CD14-positive monocyte (primary cell): Measurements from ENCODE around the gene RBM18. TPM values are rescaled to one million over a fixed set of nuclear protein-coding genes. Genes with fewer than 3 reads are reported as not detected.

Experiments
- DNase-seq, 3 donors: peaks; one replicate each; pipeline ENCODE4 v3.0.0-alpha.2; 2011 to 2022
- H2AFZ ChIP-seq: 2 replicates; pipeline ENCODE4 v1.6.0; 2012; ENCODE audit warnings: mild to moderate bottlenecking, low read depth, low read length, inconsistent platforms; ENCODE audit not compliant: insufficient read depth, poor library complexity, severe bottlenecking
- H3K27ac ChIP-seq, 2 donors: 1 replicate in 1 of 2; 2 replicates in 1 of 2; pipeline ENCODE4 v1.5.1; 2012 to 2013; ENCODE audit warnings: low read length in 2 of 2, control low read depth in 1 of 2, inconsistent platforms in 1 of 2, low read depth in 1 of 2, mild to moderate bottlenecking in 1 of 2
- H3K27me3 ChIP-seq, 2 donors: one replicate each; pipeline versions ENCODE4 v1.6.0 to v1.6.1; 2011 to 2013; ENCODE audit warnings: low read length in 2 of 2; ENCODE audit not compliant: control insufficient read depth in 2 of 2, insufficient read depth in 2 of 2
- H3K36me3 ChIP-seq, 2 donors: replicated peaks in 1 of 2; 1 replicate in 1 of 2; 2 replicates in 1 of 2; pipeline versions ENCODE4 v1.5.1 to v1.6.1; 2012 to 2013; ENCODE audit warnings: low read length in 2 of 2, control low read depth in 1 of 2, inconsistent platforms in 1 of 2, mild to moderate bottlenecking in 1 of 2; ENCODE audit not compliant: insufficient read depth in 2 of 2, control insufficient read depth in 1 of 2
- H3K4me1 ChIP-seq, 2 donors: 1 replicate in 1 of 2; 2 replicates in 1 of 2; pipeline versions ENCODE4 v1.5.1 to v1.6.1; 2012 to 2013; ENCODE audit warnings: low read length in 2 of 2, control low read depth in 1 of 2, inconsistent platforms in 1 of 2, mild to moderate bottlenecking in 1 of 2, moderate library complexity in 1 of 2; ENCODE audit not compliant: insufficient read depth in 2 of 2, control insufficient read depth in 1 of 2
- H3K4me2 ChIP-seq: replicated peaks from 2 replicates; pipeline ENCODE3; 2012; ENCODE audit warnings: low read length, moderate library complexity, mild to moderate bottlenecking; ENCODE audit not compliant: poor library complexity, severe bottlenecking; ENCODE audit errors: extremely low read depth
- H3K4me3 ChIP-seq, 3 experiments: fragments of 200-600 bp in 1 of 3; sonication (generic) in 1 of 3; replicated peaks in 1 of 3; 1 replicate in 2 of 3; 2 replicates in 1 of 3; pipeline ENCODE4 v1.5.1; 2011 to 2013; ENCODE audit warnings: low read length in 3 of 3, mild to moderate bottlenecking in 3 of 3, control low read depth in 2 of 3, low read depth in 2 of 3, inconsistent platforms in 1 of 3, moderate library complexity in 1 of 3
- H3K79me2 ChIP-seq: 2 replicates; pipeline ENCODE4 v1.6.0; 2012; ENCODE audit warnings: mild to moderate bottlenecking, control low read depth, inconsistent platforms, low read length, moderate library complexity; ENCODE audit not compliant: insufficient read depth
- H3K9ac ChIP-seq: 2 replicates; pipeline ENCODE4 v1.6.0; 2017; ENCODE audit warnings: low read length, mild to moderate bottlenecking; ENCODE audit not compliant: insufficient read depth, poor library complexity, severe bottlenecking
- H3K9me3 ChIP-seq, 2 donors: replicated peaks in 1 of 2; 1 replicate in 1 of 2; 2 replicates in 1 of 2; pipeline versions ENCODE4 v1.5.1 to v1.6.1; 2012 to 2013; ENCODE audit warnings: low read length in 2 of 2, control low read depth in 1 of 2; ENCODE audit not compliant: control insufficient read depth in 1 of 2, insufficient read depth in 1 of 2
- H4K20me1 ChIP-seq: 2 replicates; pipeline ENCODE4 v1.6.0; 2012; ENCODE audit warnings: mild to moderate bottlenecking, low read length, control low read depth, moderate library complexity; ENCODE audit not compliant: insufficient read depth
- H3K27ac Mint-ChIP-seq, 7 donors: one replicate each; pipeline ENCODE4 v1.8.0; 2020; ENCODE audit warnings: mild to moderate bottlenecking in 7 of 7, mixed read lengths in 7 of 7, moderate library complexity in 6 of 7, inconsistent platforms in 2 of 7
- H3K27me3 Mint-ChIP-seq, 3 donors: one replicate each; pipeline ENCODE4 v1.8.0; 2021 to 2022; ENCODE audit warnings: low read depth in 3 of 3, mild to moderate bottlenecking in 3 of 3, mixed read lengths in 3 of 3, moderate library complexity in 3 of 3, inconsistent platforms in 1 of 3
- H3K36me3 Mint-ChIP-seq, 2 donors: one replicate each; pipeline ENCODE4 v1.8.0; 2020; ENCODE audit warnings: mixed read lengths in 2 of 2, inconsistent platforms in 1 of 2, mild to moderate bottlenecking in 1 of 2
- H3K4me1 Mint-ChIP-seq: one replicate; pipeline ENCODE4 v1.8.0; 2020; ENCODE audit warnings: mild to moderate bottlenecking, mixed read lengths
- H3K4me3 Mint-ChIP-seq, 2 donors: one replicate each; pipeline ENCODE4 v1.8.0; 2020; ENCODE audit warnings: mild to moderate bottlenecking in 2 of 2, mixed read lengths in 2 of 2, moderate library complexity in 1 of 2
- H3K9me3 Mint-ChIP-seq, 7 donors: one replicate each; pipeline ENCODE4 v1.8.0; 2020 to 2022; ENCODE audit warnings: mixed read lengths in 7 of 7, mild to moderate bottlenecking in 6 of 7, moderate library complexity in 6 of 7, inconsistent platforms in 2 of 7
- WGBS: methylation state at CpG from one replicate; pipeline ENCODE4 v1.1.5; 2013; ENCODE audit warnings: missing lambda C conversion rate; ENCODE audit not compliant: insufficient coverage; 5-methylcytosine and 5-hydroxymethylcytosine counted together
- intact Hi-C, 2 donors: fragments of 100-400 bp; cut with micrococcal nuclease; formaldehyde crosslinking; loops; one replicate each; pipeline versions ENCODE4 v1.15.0 to v1.15.1; 2023
- polyA plus RNA-seq, 3 donors: library from polyadenylated mRNA; depleted of rRNA in 1 of 3; unstranded in 2 of 3; stranded (reverse) in 1 of 3; fragments of 300-500 nt in 2 of 3; fragments of >200 nt in 1 of 3; fragmentation: Illumina TruSeq in 2 of 3; gene quantifications; 1 replicate in 2 of 3; 2 replicates in 1 of 3; pipeline ENCODE4 v1.2.3, GENCODE V29; 2012 to 2021
- TF ChIP-seq, protein P1 (sequence below): fragments of 200-600 bp; IDR thresholded peaks from one replicate; pipeline ENCODE4 v1.8.0; 2022; ENCODE audit warnings: antibody characterized with exemption, mild to moderate bottlenecking

RBM18 gene
- polyA plus RNA-seq, 3 donors = 10.4 to 26.3 (median 25.3) TPM

DNA sequence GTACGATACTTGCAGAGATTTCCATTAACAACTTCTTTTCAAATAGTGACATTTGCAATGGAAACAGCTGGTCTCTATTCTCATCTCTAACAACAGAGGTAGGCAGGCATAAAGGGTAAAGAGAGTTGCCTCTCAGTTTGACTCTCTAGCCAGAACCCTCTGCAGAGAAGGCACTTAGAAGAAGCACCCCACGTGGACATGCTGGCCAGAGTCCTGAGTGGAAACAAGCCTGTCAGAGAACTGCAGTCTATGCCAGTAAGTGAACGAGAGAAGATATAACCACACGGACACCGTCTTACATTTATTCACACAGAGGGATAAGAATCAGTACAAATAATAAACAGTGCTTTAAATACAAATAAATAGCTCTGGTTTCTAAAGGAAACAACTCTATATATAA, 24.9 kb downstream of the RBM18 start:
- H3K4me1 ChIP-seq = no peaks in the 10 kb centered on the region
- 100% methylated on average over 1 of the region's 5 CpGs for WGBS

DNA sequence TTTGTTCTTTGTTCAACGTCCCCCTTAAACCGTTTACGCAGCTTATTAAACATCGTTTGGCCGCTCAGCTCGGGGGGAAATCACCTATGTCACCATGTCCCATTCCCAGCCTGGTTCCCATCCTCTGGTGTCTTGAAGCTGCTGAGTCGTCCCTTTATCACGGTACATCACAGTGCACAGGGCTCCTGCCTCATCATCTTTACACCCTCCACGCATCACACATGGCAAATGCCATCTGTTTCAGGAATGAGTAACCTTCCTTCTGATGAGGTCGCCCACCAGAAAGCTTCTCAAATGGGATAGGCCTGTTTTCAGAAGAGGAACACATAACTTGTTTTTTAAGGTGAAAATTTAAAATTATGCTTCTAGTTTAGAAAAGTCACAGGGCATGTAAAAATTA, 28.0 kb downstream of the RBM18 start:
- 93% methylated on average over 9 of the region's 10 CpGs for WGBS
- H3K36me3 Mint-ChIP-seq = peaks cover 35% of the 10 kb centered on the region in 2 donors
- H2AFZ ChIP-seq = no peak overlapping the region
- no peaks in the 10 kb centered on the region for H3K9me3 Mint-ChIP-seq
- peaks cover 3 to 8% (median 6%) of the 10 kb centered on the region in 3 donors for H3K27me3 Mint-ChIP-seq
- no peak overlapping the region for H3K4me3 ChIP-seq
- no peak overlapping the region for H3K9ac ChIP-seq
- TF ChIP-seq, protein P1, sequence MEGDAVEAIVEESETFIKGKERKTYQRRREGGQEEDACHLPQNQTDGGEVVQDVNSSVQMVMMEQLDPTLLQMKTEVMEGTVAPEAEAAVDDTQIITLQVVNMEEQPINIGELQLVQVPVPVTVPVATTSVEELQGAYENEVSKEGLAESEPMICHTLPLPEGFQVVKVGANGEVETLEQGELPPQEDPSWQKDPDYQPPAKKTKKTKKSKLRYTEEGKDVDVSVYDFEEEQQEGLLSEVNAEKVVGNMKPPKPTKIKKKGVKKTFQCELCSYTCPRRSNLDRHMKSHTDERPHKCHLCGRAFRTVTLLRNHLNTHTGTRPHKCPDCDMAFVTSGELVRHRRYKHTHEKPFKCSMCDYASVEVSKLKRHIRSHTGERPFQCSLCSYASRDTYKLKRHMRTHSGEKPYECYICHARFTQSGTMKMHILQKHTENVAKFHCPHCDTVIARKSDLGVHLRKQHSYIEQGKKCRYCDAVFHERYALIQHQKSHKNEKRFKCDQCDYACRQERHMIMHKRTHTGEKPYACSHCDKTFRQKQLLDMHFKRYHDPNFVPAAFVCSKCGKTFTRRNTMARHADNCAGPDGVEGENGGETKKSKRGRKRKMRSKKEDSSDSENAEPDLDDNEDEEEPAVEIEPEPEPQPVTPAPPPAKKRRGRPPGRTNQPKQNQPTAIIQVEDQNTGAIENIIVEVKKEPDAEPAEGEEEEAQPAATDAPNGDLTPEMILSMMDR = no peak
- H3K9me3 ChIP-seq = no peaks in the 10 kb centered on the region
- no peaks in the 10 kb centered on the region for H3K4me1 Mint-ChIP-seq
- peaks cover 26 to 34% of the 10 kb centered on the region in 2 donors for H3K36me3 ChIP-seq
- H3K27me3 ChIP-seq = peaks cover 4 to 5% of the 10 kb centered on the region in 2 donors
- H4K20me1 ChIP-seq = no peaks in the 10 kb centered on the region
- no peaks in the 10 kb centered on the region for H3K79me2 ChIP-seq
- intact Hi-C loops = no loop called here
- H3K27ac Mint-ChIP-seq = no peak overlapping the region
- no peak overlapping the region for H3K4me2 ChIP-seq
- H3K4me1 ChIP-seq = no peaks in the 10 kb centered on the region
- DNase-seq = no peak
- no peak overlapping the region for H3K27ac ChIP-seq
- no peak overlapping the region for H3K4me3 Mint-ChIP-seq

More for the DNA sequence above, 24.9 kb downstream of the RBM18 start:
- Histone ChIP-seq H3K36me3 (peaks cover 56 to 65% of the 10 kb centered on the region in 2 donors), H3K27me3 (no peaks in the 10 kb centered on the region), H3K27ac (no peak overlapping the region), H3K79me2 (no peaks in the 10 kb centered on the region), H2AFZ (no peak overlapping the region), H4K20me1 (no peaks in the 10 kb centered on the region), H3K9ac (no peak overlapping the region), H3K4me3 (no peak overlapping the region), H3K4me2 (no peak overlapping the region), H3K9me3 (no peaks in the 10 kb centered on the region)
- H3K4me3 Mint-ChIP-seq = no peak overlapping the region
- peaks cover 0 to under 1% (median 0%) of the 10 kb centered on the region in 3 donors for H3K27me3 Mint-ChIP-seq
- no peak for DNase-seq
- no peaks in the 10 kb centered on the region for H3K9me3 Mint-ChIP-seq
- TF ChIP-seq, protein P1 = no peak
- no peaks in the 10 kb centered on the region for H3K4me1 Mint-ChIP-seq
- H3K36me3 Mint-ChIP-seq = peaks cover 62% of the 10 kb centered on the region in 2 donors
- intact Hi-C loops = no loop called here
- no peak overlapping the region for H3K27ac Mint-ChIP-seq
